Thymus (tissue), 11 donors: ENCODE measurements around the gene ST7. TPM values are rescaled to one million over a fixed set of nuclear protein-coding genes. Genes with fewer than 3 reads are reported as not detected.

Experiments used
- DNase-seq, 9 donors: peaks; one replicate each; pipeline ENCODE4 v3.0.0-alpha.2; 2013; ENCODE audit warnings: low spot score in 9 of 9, low read depth in 6 of 9, missing footprints in 1 of 9
- H3K27ac ChIP-seq, 2 donors: one replicate each; pipeline ENCODE4 v1.5.1; 2013; ENCODE audit warnings: control low read depth in 1 of 2, low read depth in 1 of 2, low read length in 1 of 2, mild to moderate bottlenecking in 1 of 2, moderate library complexity in 1 of 2
- H3K27me3 ChIP-seq, 2 donors: one replicate each; pipeline ENCODE4 v1.5.1; 2013; ENCODE audit warnings: low read length in 1 of 2; ENCODE audit not compliant: control insufficient read depth in 2 of 2, insufficient read depth in 1 of 2
- H3K36me3 ChIP-seq, 2 donors: one replicate each; pipeline ENCODE4 v1.5.1; 2013; ENCODE audit warnings: low read length in 1 of 2, mild to moderate bottlenecking in 1 of 2, moderate library complexity in 1 of 2; ENCODE audit not compliant: control insufficient read depth in 2 of 2, insufficient read depth in 2 of 2
- H3K4me1 ChIP-seq, 2 donors: one replicate each; pipeline ENCODE4 v1.5.1; 2013; ENCODE audit warnings: low read length in 2 of 2; ENCODE audit not compliant: control insufficient read depth in 2 of 2, insufficient read depth in 2 of 2
- H3K4me3 ChIP-seq, 2 donors: one replicate each; pipeline ENCODE4 v1.5.1; 2013; ENCODE audit warnings: low read length in 2 of 2, control low read depth in 1 of 2, mild to moderate bottlenecking in 1 of 2
- H3K9me3 ChIP-seq, 2 donors: one replicate each; pipeline ENCODE4 v1.5.1; 2013; ENCODE audit warnings: low read length in 1 of 2, mild to moderate bottlenecking in 1 of 2; ENCODE audit not compliant: control insufficient read depth in 2 of 2, insufficient read depth in 1 of 2
- WGBS: extraction: QIAGEN DNeasy Blood & Tissue Kit; methylation state at CpG from one replicate; pipeline ENCODE4 v1.1.7; 2013; 5-methylcytosine and 5-hydroxymethylcytosine counted together
- polyA plus RNA-seq: library from polyadenylated mRNA; stranded (reverse); fragments of 200-250 nt; gene quantifications from one replicate; pipeline ENCODE4 v1.2.3, GENCODE V29; 2013
- total RNA-seq: library from RNA; stranded (reverse); fragments of 120-200 nt; gene quantifications from one replicate; pipeline ENCODE4 v1.2.4, GENCODE V29; 2013
- donor health status: healthy.

ST7 gene
- total and polyA plus RNA-seq, 2 donors: 9.3 to 11.5 TPM

- Histone ChIP-seq H3K9me3 (no peaks in the 10 kb centered on the region), H3K27ac (no peak overlapping the region), H3K27me3 (peaks cover 3 to 24% of the 10 kb centered on the region in 2 donors), H3K4me3 (no peak overlapping the region), H3K4me1 (peaks cover 10 to 13% of the 10 kb centered on the region in 2 donors), H3K36me3 (no peaks in the 10 kb centered on the region)
- DNase-seq: no peak
- WGBS: 62% methylated on average over 3 of the region's 3 CpGs
These were observed 95.6 kb downstream of the ST7 start for GRCh38 chr7:117048882-117049281.

- no peak overlapping the region for H3K4me3 ChIP-seq
- no peaks in the 10 kb centered on the region for H3K36me3 ChIP-seq
- no peak for DNase-seq
- peaks cover 10 to 13% of the 10 kb centered on the region in 2 donors for H3K4me1 ChIP-seq
- WGBS: 92% methylated on average over 1 of the region's 1 CpG
- H3K27me3 ChIP-seq: peaks cover 3 to 10% of the 10 kb centered on the region in 2 donors
- no peaks in the 10 kb centered on the region for H3K9me3 ChIP-seq
- no peak overlapping the region for H3K27ac ChIP-seq
These were observed 98.5 kb downstream of the ST7 start for GRCh38 chr7:117051808-117052207.

GRCh38 chr7:117053432-117053831 is 100.1 kb downstream of the ST7 start:
- Histone ChIP-seq H3K9me3 (no peaks in the 10 kb centered on the region), H3K36me3 (no peaks in the 10 kb centered on the region), H3K4me1 (peaks cover 8 to 12% of the 10 kb centered on the region in 2 donors), H3K4me3 (no peak overlapping the region), H3K27ac (no peak overlapping the region), H3K27me3 (peaks cover 3 to 10% of the 10 kb centered on the region in 2 donors)
- DNase-seq: no peak

GRCh38 chr7:117061751-117062150 is 108.5 kb downstream of the ST7 start:
- Histone ChIP-seq H3K27me3 (no peaks in the 10 kb centered on the region), H3K36me3 (no peaks in the 10 kb centered on the region), H3K27ac (no peak overlapping the region), H3K4me3 (no peak overlapping the region), H3K4me1 (no peaks in the 10 kb centered on the region), H3K9me3 (no peaks in the 10 kb centered on the region)
- DNase-seq: no peak

GRCh38 chr7:117062300-117062699 is 109.0 kb downstream of the ST7 start:
- 96% methylated on average over 1 of the region's 1 CpG for WGBS
- no peak for DNase-seq
- Histone ChIP-seq H3K36me3 (no peaks in the 10 kb centered on the region), H3K4me1 (no peaks in the 10 kb centered on the region), H3K4me3 (no peak overlapping the region), H3K27ac (no peak overlapping the region), H3K9me3 (no peaks in the 10 kb centered on the region), H3K27me3 (no peaks in the 10 kb centered on the region)

GRCh38 chr7:117064688-117065087 is 111.4 kb downstream of the ST7 start:
- no peaks in the 10 kb centered on the region for H3K9me3 ChIP-seq
- no peak overlapping the region for H3K27ac ChIP-seq
- H3K4me1 ChIP-seq: peaks cover 0 to 10% of the 10 kb centered on the region in 2 donors
- H3K27me3 ChIP-seq: no peaks in the 10 kb centered on the region
- H3K36me3 ChIP-seq: no peaks in the 10 kb centered on the region
- no peak overlapping the region for H3K4me3 ChIP-seq
- 99% methylated on average over 3 of the region's 3 CpGs for WGBS
- DNase-seq: no peak

- Histone ChIP-seq H3K4me3 (no peak overlapping the region), H3K4me1 (peaks cover 0 to 11% of the 10 kb centered on the region in 2 donors), H3K36me3 (no peaks in the 10 kb centered on the region), H3K27me3 (no peaks in the 10 kb centered on the region), H3K27ac (no peak overlapping the region), H3K9me3 (no peaks in the 10 kb centered on the region)
- 97% methylated on average over 3 of the region's 3 CpGs for WGBS
- no peak for DNase-seq
These were observed 112.4 kb downstream of the ST7 start for GRCh38 chr7:117065571-117066150.

GRCh38 chr7:117066668-117067067 is 113.4 kb downstream of the ST7 start:
- 81% methylated on average over 3 of the region's 3 CpGs for WGBS
- no peaks in the 10 kb centered on the region for H3K27me3 ChIP-seq
- no peaks in the 10 kb centered on the region for H3K9me3 ChIP-seq
- H3K4me3 ChIP-seq: no peak overlapping the region
- H3K27ac ChIP-seq: no peak overlapping the region
- no peaks in the 10 kb centered on the region for H3K36me3 ChIP-seq
- DNase-seq: no peak
- peaks cover 0 to 11% of the 10 kb centered on the region in 2 donors for H3K4me1 ChIP-seq

- Histone ChIP-seq H3K27me3 (no peaks in the 10 kb centered on the region), H3K4me3 (no peak overlapping the region), H3K9me3 (no peaks in the 10 kb centered on the region), H3K4me1 (peaks cover 0 to 11% of the 10 kb centered on the region in 2 donors), H3K36me3 (no peaks in the 10 kb centered on the region), H3K27ac (no peak overlapping the region)
- WGBS: 91% methylated on average over 1 of the region's 1 CpG
- DNase-seq: no peak
These were observed 114.0 kb downstream of the ST7 start for GRCh38 chr7:117067340-117067739.
